Heart right ventricle (tissue), 16 donors: Measurements from ENCODE around the gene ZAP70. TPM values are rescaled to one million over a fixed set of nuclear protein-coding genes. Genes with fewer than 3 reads are reported as not detected.

ENCODE experiments used
- ATAC-seq, 8 donors: fragments of 200-7000 bp; cut with Tn5 transposase; one replicate each; pipeline ENCODE4 v1.9.1; 2020; ENCODE audit warnings: mild to moderate bottlenecking in 8 of 8, moderate library complexity in 8 of 8, moderate number of reproducible peaks in 1 of 8
- DNase-seq, 2 donors: peaks; one replicate each; pipeline ENCODE4 v3.0.0-alpha.2; 2020
- H3K27ac ChIP-seq, 10 donors: fragments of 200-600 bp; sonication (generic) in 2 of 10; one replicate each; pipeline versions ENCODE4 v1.5.0 to v1.8.0; 2020 to 2022; ENCODE audit warnings: mild to moderate bottlenecking in 3 of 10
- H3K27me3 ChIP-seq, 7 donors: fragments of 200-600 bp; one replicate each; pipeline ENCODE4 v1.8.0; 2021 to 2022; ENCODE audit warnings: mild to moderate bottlenecking in 2 of 7
- H3K36me3 ChIP-seq, 9 donors: fragments of 200-600 bp; sonication (generic) in 1 of 9; one replicate each; pipeline versions ENCODE4 v1.5.0 to v1.8.0; 2020 to 2022; ENCODE audit warnings: mild to moderate bottlenecking in 2 of 9
- H3K4me1 ChIP-seq, 9 donors: fragments of 200-600 bp; sonication (generic) in 1 of 9; one replicate each; pipeline versions ENCODE4 v1.5.0 to v1.8.0; 2020 to 2022; ENCODE audit warnings: mild to moderate bottlenecking in 4 of 9
- H3K4me3 ChIP-seq, 10 donors: fragments of 200-600 bp; sonication (generic) in 2 of 10; one replicate each; pipeline versions ENCODE4 v1.5.0 to v1.8.0; 2020 to 2022; ENCODE audit warnings: mild to moderate bottlenecking in 7 of 10, moderate library complexity in 2 of 10
- H3K9me3 ChIP-seq, 11 donors: fragments of 200-600 bp in 10 of 11; sonication (generic) in 2 of 11; one replicate each; pipeline versions ENCODE4 v1.5.0 to v1.8.0; 2013 to 2022; ENCODE audit warnings: mild to moderate bottlenecking in 2 of 11, control low read depth in 1 of 11, moderate library complexity in 1 of 11
- CTCF ChIP-seq, 9 donors: fragments of 200-600 bp; sonication (generic) in 2 of 9; IDR thresholded peaks; one replicate each; pipeline versions ENCODE4 v1.5.0 to v1.8.0; 2021 to 2022; ENCODE audit warnings: antibody characterized with exemption in 9 of 9, mild to moderate bottlenecking in 5 of 9, moderate library complexity in 1 of 9
- WGBS, 2 donors: extraction: QIAGEN DNeasy Blood & Tissue Kit; methylation state at CpG; one replicate each; pipeline ENCODE4 v1.1.7; 2013; ENCODE audit warnings: inconsistent platforms in 1 of 2; 5-methylcytosine and 5-hydroxymethylcytosine counted together
- intact Hi-C, 10 donors: fragments of 100-400 bp; cut with DNase I; formaldehyde crosslinking; loops; one replicate each; pipeline versions ENCODE4 v1.11.1 to v1.14.2; 2022
- polyA plus RNA-seq, 2 donors: library from polyadenylated mRNA; stranded (reverse); fragments of 200-250 nt; gene quantifications; one replicate each; pipeline ENCODE4 v1.2.3, GENCODE V29; 2013
- total RNA-seq, 10 donors: library from RNA; stranded (reverse); fragmentation: NEBNext Ultra II Directional in 3 of 10; extraction: Animal tissue kit (Norgen Biotek cat#: 25700) in 3 of 10; gene quantifications; one replicate each; pipeline versions ENCODE4 v1.2.1 to v1.2.4, GENCODE V29; 2021 to 2023
- donor health status: Arrhythmogenic right ventricular cardiomyopathy.
- donor health status: ischemic (EF 13 %, LVEDD 7.1; RV severe dilation, severe dysfunction).
- donor health status: healthy with polysubstance abuse.
- donor health status: DM: no; HTN: yes; CAD: no.
- donor health status: DM: no; HTN: no; CAD: no.
- donor health status: ischemic (EF 25% LVEDD 6.9; RV normal size, moderate dysfunction).
- donor health status: ischemic (EF 25% LVEDD 5.7; RV mildly dilated, moderate dysfunction).
- donor health status: healthy.
- donor health status: DM: yes; HTN: yes; CAD: no.
- donor health status: Ischemic cardiomyopathy.
- donor health status: ischemic (EF 35%, LVEDD 5.7; RV mildly dilated, moderate dysfunction).
- donor health status: nonischemic (EF 11% LVEDD 7.7; RV severe dilation, severe dysfunction).
- donor health status: DM: yes; HTN: yes; CAD: no.
- donor health status: PGD.
- donor health status: ischemic (EF 29% LVEDD 5.4; RV normal size, mild dysfunction).
- donor health status: nonischemic (EF 23%, LVEDD 6.1; RV moderate dilation, normal function).

ZAP70 gene
- total and polyA plus RNA-seq, 12 donors: 0.42 to 8.7 (median 0.67) TPM

- WGBS, 2 donors: 92 to 96% methylated on average over 20 of the region's 20 CpGs
- ATAC-seq: peak in 3 of 8 donors; percentile 6 to 9 (median 8)
- Histone ChIP-seq H3K9me3 (no peaks in the 10 kb centered on the region), H3K4me1 (peaks cover 0 to 32% (median 10%) of the 10 kb centered on the region in 9 donors), H3K4me3 (no peak overlapping the region), H3K27me3 (no peaks in the 10 kb centered on the region), H3K36me3 (peaks cover 0 to 11% (median 0%) of the 10 kb centered on the region in 9 donors), H3K27ac (peak overlapping the region in 1 of 10 donors; percentile 49)
- DNase-seq: no peak
- no peak for TF ChIP-seq CTCF (IDR thresholded peaks at IDR 0.05)
- intact Hi-C loops: loop anchor here in 2 of 10 donors (5.0 to 10.0 kb wide), 2 partner anchors 34 to 46 kb away; no protein-coding TSS in a partner anchor
These were observed 27.9 kb downstream of the ZAP70 start for GRCh38 chr2:97741251-97741650.

GRCh38 chr2:97741686-97742085 lies 28.3 kb downstream of the ZAP70 start:
- H3K27me3 ChIP-seq: no peaks in the 10 kb centered on the region
- peak in 1 of 8 donors; percentile 6 for ATAC-seq
- TF ChIP-seq CTCF (IDR thresholded peaks at IDR 0.05): no peak
- WGBS, 2 donors: 67 to 72% methylated on average over 4 of the region's 4 CpGs
- peak overlapping the region in 3 of 10 donors; percentile 16 to 49 (median 27) for H3K27ac ChIP-seq
- DNase-seq: no peak
- H3K9me3 ChIP-seq: no peaks in the 10 kb centered on the region
- H3K4me3 ChIP-seq: no peak overlapping the region
- H3K4me1 ChIP-seq: peaks cover 0 to 34% (median 10%) of the 10 kb centered on the region in 9 donors
- peaks cover 0 to 11% (median 0%) of the 10 kb centered on the region in 9 donors for H3K36me3 ChIP-seq
- intact Hi-C loops: loop anchor here in 2 of 10 donors (5.0 to 10.0 kb wide), 2 partner anchors 34 to 47 kb away; no protein-coding TSS in a partner anchor

GRCh38 chr2:97742381-97742847 lies 29.0 kb downstream of the ZAP70 start:
- WGBS, 2 donors: 51 to 52% methylated on average over 4 of the region's 4 CpGs
- TF ChIP-seq CTCF (IDR thresholded peaks at IDR 0.05): no peak
- H3K9me3 ChIP-seq: no peaks in the 10 kb centered on the region
- peak overlapping the region in 3 of 10 donors; percentile 16 to 49 (median 27) for H3K27ac ChIP-seq
- H3K36me3 ChIP-seq: peaks cover 0 to 11% (median 0%) of the 10 kb centered on the region in 9 donors
- intact Hi-C loops: loop anchor here in 2 of 10 donors (5.0 to 10.0 kb wide), 2 partner anchors 35 to 48 kb away; no protein-coding TSS in a partner anchor
- no peak overlapping the region for H3K4me3 ChIP-seq
- DNase-seq (no peak), ATAC-seq (peak; percentile 50 to 87 (median 70))
- H3K4me1 ChIP-seq: peaks cover 0 to 34% (median 14%) of the 10 kb centered on the region in 9 donors
- H3K27me3 ChIP-seq: no peaks in the 10 kb centered on the region

- 98 to 99% methylated on average over 6 of the region's 6 CpGs for WGBS, 2 donors
- Histone ChIP-seq H3K4me1 (peaks cover 0 to 44% (median 22%) of the 10 kb centered on the region in 9 donors), H3K4me3 (no peak overlapping the region), H3K9me3 (no peaks in the 10 kb centered on the region), H3K27me3 (no peaks in the 10 kb centered on the region), H3K27ac (no peak overlapping the region), H3K36me3 (peaks cover 0 to 11% (median 0%) of the 10 kb centered on the region in 9 donors)
- no peak for DNase-seq
- no peak for ATAC-seq
- TF ChIP-seq CTCF (IDR thresholded peaks at IDR 0.05): no peak
- intact Hi-C loops: loop anchor here in 2 of 10 donors (5.0 to 10.0 kb wide), 2 partner anchors 37 to 49 kb away; no protein-coding TSS in a partner anchor
These were observed 30.5 kb downstream of the ZAP70 start for GRCh38 chr2:97743913-97744312.
